Cardiac muscle cell (in vitro differentiated cells and primary cell): ENCODE results near the gene FAM3C. TPM values are rescaled to one million over a fixed set of nuclear protein-coding genes. Genes with fewer than 3 reads are reported as not detected.

Experiments used
- DNase-seq, 2 donors: peaks; one replicate each; pipeline versions ENCODE4 v3.0.0 to v3.0.0-alpha.2; 2010 to 2017; ENCODE audit warnings: low read depth in 1 of 2, low spot score in 1 of 2
- H3K27ac ChIP-seq: fragments of 200-600 bp; sonication (generic); 2 replicates; pipeline ENCODE4 v1.5.1; 2016
- H3K27me3 ChIP-seq: fragments of 200-600 bp; sonication (generic); 2 replicates; pipeline ENCODE4 v1.6.0; 2016; ENCODE audit warnings: control low read depth
- H3K36me3 ChIP-seq: fragments of 200-600 bp; sonication (generic); 2 replicates; pipeline ENCODE4 v1.5.1; 2016; ENCODE audit warnings: control low read depth
- H3K4me1 ChIP-seq: fragments of 200-600 bp; sonication (generic); 2 replicates; pipeline ENCODE4 v1.8.1; 2017; ENCODE audit warnings: low read depth, mild to moderate bottlenecking, mixed run types
- H3K4me3 ChIP-seq: fragments of 200-600 bp; sonication (generic); 2 replicates; pipeline ENCODE4 v1.5.1; 2016; ENCODE audit warnings: mild to moderate bottlenecking
- H3K9me3 ChIP-seq: fragments of 200-600 bp; sonication (generic); 2 replicates; pipeline ENCODE4 v1.5.1; 2017; ENCODE audit warnings: low read depth, mild to moderate bottlenecking, control low read depth
- CTCF ChIP-seq: IDR thresholded peaks from 2 replicates; pipeline ENCODE4 v1.5.1; 2012; ENCODE audit warnings: low read depth, mild to moderate bottlenecking, low read length
- polyA plus RNA-seq: library from polyadenylated mRNA; unstranded; fragments of >200 nt; fragmentation: Nextera tagmentation; extraction: Ambion mirVana; gene quantifications from 2 replicates; pipeline ENCODE4 v1.2.1, GENCODE V29; 2016
- total RNA-seq: library from RNA; depleted of rRNA; stranded (reverse); fragments of >200 nt; gene quantifications from 2 replicates; pipeline ENCODE4 v1.2.3, GENCODE V29; 2016

The FAM3C gene
- total and polyA plus RNA-seq, 2 experiments from 2014 or later = 33.2 to 70.1 TPM

GRCh38 chr7:121302214-121302745 lies 93.8 kb downstream of the FAM3C start:
- H3K4me1 ChIP-seq = no peaks in the 10 kb centered on the region
- no peaks in the 10 kb centered on the region for H3K36me3 ChIP-seq
- no peak overlapping the region for H3K4me3 ChIP-seq
- no peaks in the 10 kb centered on the region for H3K27me3 ChIP-seq
- no peak overlapping the region for H3K27ac ChIP-seq
- no peaks in the 10 kb centered on the region for H3K9me3 ChIP-seq
- DNase-seq = no peak
- no peak for TF ChIP-seq CTCF

- Histone ChIP-seq H3K36me3 (no peaks in the 10 kb centered on the region), H3K9me3 (no peaks in the 10 kb centered on the region), H3K27me3 (no peaks in the 10 kb centered on the region), H3K27ac (no peak overlapping the region), H3K4me1 (no peaks in the 10 kb centered on the region), H3K4me3 (no peak overlapping the region)
- DNase-seq = no peak
- no peak for TF ChIP-seq CTCF
Measured at GRCh38 chr7:121301446-121302213, 94.5 kb downstream of the FAM3C start.

- H3K9me3 ChIP-seq = no peaks in the 10 kb centered on the region
- DNase-seq = no peak
- no peaks in the 10 kb centered on the region for H3K4me1 ChIP-seq
- no peak overlapping the region for H3K27ac ChIP-seq
- H3K36me3 ChIP-seq = no peaks in the 10 kb centered on the region
- no peaks in the 10 kb centered on the region for H3K27me3 ChIP-seq
- TF ChIP-seq CTCF = no peak
- H3K4me3 ChIP-seq = no peak overlapping the region
Measured at GRCh38 chr7:121300685-121301420, 95.3 kb downstream of the FAM3C start.

Other genes with a start within 250 kb of the FAM3C start
- gene WNT16, start 67.3 kb downstream of the FAM3C start, total RNA-seq = not detected in 2 replicates
- 0.22 TPM in 1 of 2 replicates, not detected in the other for gene WNT16, start 67.3 kb downstream of the FAM3C start, polyA plus RNA-seq